ENCODE data around the gene DNASE1L3.

DNA sequence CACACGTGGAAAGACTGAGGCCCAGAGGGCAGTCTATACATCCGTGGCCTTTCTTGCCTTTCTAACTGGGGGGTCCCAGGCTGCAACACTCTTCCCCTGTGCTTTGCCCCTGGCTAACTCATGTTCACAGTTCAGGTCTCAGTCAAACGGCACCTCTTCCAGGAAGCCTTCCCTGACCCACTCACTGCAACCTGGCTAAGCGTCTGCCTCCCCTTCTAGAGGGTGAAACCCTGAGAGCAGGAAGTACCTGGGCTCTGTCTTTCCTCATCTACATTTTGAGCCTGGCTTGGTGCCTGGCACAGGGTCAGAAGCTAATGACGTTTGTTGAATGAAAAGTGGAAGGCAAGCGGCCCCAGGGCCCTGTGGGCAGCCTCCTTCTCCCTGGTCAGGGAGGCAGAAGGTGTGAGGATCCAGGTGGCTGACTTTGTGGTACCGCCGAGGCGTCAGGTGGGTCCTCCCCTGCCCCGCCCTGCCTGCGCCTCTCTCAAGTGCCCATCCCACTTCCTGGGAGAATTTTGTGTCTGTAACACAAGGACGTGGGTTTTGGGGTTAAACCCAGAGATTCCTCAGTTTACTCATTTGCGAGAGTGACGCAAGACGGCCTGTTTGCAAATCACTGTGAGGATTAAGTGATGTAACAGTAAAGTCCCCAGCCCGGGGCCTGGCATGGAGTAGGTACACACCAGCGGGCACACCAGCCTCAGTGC is 32.1 kb downstream of the DNASE1L3 start:
- TF ChIP-seq, protein P1, sequence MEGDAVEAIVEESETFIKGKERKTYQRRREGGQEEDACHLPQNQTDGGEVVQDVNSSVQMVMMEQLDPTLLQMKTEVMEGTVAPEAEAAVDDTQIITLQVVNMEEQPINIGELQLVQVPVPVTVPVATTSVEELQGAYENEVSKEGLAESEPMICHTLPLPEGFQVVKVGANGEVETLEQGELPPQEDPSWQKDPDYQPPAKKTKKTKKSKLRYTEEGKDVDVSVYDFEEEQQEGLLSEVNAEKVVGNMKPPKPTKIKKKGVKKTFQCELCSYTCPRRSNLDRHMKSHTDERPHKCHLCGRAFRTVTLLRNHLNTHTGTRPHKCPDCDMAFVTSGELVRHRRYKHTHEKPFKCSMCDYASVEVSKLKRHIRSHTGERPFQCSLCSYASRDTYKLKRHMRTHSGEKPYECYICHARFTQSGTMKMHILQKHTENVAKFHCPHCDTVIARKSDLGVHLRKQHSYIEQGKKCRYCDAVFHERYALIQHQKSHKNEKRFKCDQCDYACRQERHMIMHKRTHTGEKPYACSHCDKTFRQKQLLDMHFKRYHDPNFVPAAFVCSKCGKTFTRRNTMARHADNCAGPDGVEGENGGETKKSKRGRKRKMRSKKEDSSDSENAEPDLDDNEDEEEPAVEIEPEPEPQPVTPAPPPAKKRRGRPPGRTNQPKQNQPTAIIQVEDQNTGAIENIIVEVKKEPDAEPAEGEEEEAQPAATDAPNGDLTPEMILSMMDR (IDR thresholded peaks at IDR 0.05) = no peak
- no peak for TF ChIP-seq POLR2A (IDR thresholded peaks at IDR 0.05; ENCODE audit: low read depth)

Measured in esophagus muscularis mucosa (tissue), 3 donors.